Measurements from ENCODE around the gene EPN3.

DNA sequence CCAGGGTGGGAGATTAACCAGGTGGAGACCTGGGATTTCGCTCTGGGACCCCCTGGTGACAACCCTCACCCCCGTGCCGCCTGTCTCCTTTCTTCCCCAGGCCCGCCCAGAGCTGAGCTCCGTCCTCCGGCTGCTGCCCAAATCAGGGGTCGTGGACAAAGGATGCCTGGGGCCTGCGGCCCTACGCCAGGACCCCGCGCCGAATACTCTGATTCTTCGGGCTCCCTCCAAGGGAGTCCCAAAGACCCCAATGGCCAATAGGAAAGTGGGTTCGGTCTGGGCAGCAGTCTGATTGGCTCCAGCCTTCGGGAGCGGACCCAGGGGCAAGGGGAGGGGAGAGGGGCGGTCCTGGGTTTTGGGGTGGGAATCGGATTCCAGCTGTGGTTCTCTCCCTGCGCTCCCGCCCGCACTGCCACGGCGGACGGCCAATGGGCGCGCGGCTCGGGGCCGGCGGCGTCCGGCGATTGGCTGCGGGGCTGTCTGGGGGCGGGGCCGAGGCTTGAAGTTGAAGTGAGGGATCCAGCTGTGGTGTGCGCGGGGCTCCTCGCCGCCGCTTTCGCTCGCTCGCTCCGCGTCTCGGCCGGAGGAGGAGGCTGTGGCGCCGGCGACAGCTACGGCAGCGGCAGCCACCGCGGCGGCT, 27.8 kb downstream of the EPN3 start, which contains the start of gene CACNA1G:
- TF ChIP-seq, protein P1, sequence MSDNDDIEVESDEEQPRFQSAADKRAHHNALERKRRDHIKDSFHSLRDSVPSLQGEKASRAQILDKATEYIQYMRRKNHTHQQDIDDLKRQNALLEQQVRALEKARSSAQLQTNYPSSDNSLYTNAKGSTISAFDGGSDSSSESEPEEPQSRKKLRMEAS (IDR thresholded peaks at IDR 0.05): no peak; the same call in 1 of the 2 replicates
- no peak for TF ChIP-seq CEBPB (IDR thresholded peaks at IDR 0.05)
- no peak for TF ChIP-seq CREB1 (IDR thresholded peaks at IDR 0.05; ENCODE audit: low read depth)
- TF ChIP-seq RAD21 (IDR thresholded peaks at IDR 0.05; ENCODE audit: low read depth): no peak; the same call in 1 of the 2 replicates
- no peak for TF ChIP-seq EGR1 (IDR thresholded peaks at IDR 0.05)
- TF ChIP-seq, protein P2, sequence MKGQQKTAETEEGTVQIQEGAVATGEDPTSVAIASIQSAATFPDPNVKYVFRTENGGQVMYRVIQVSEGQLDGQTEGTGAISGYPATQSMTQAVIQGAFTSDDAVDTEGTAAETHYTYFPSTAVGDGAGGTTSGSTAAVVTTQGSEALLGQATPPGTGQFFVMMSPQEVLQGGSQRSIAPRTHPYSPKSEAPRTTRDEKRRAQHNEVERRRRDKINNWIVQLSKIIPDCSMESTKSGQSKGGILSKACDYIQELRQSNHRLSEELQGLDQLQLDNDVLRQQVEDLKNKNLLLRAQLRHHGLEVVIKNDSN (IDR thresholded peaks at IDR 0.05): no peak
- TF ChIP-seq ZBTB7A (IDR thresholded peaks at IDR 0.05; ENCODE audit: low read depth): peak; percentile 66; the same call in 1 of the 2 replicates
- TF ChIP-seq NFIC (IDR thresholded peaks at IDR 0.05): no peak

All from Ishikawa (cell line).